Measurements from ENCODE around the gene ZNF2.
A peak's percentile ranks its signal among the peaks of the same experiment; 100 is the strongest.
"Not testable (repeated sequence)": the region's sequence is repeated elsewhere in the genome, so short reads cannot be mapped to it uniquely, and the experiment has no call there.

The ZNF2 gene

DNA sequence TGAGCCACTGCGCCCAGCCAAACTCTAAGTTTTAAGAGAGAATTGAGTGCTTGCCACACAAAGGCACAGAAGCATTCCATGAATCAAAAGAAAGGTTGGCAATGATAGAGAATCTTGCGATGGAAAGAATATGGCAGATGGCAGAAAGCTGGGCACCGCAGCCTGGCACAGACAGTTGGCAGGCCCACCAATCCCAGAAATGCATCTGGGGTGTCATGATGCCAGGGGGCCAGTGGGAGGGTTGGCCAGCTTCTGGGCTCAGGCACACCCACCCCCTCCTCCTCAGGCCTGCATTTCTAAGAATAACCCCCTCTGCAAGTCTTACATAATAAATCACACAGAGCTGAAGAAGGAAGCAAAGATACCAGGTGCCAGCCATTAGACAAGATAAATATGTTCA is 19.6 kb downstream of the ZNF2 start:
- Mint-ChIP-seq H3K4me1 (no peaks in the 10 kb centered on the region), H3K9me3 (peaks cover 9% of the 10 kb centered on the region), H3K27me3 (ENCODE audit: low read depth) (no peaks in the 10 kb centered on the region), H3K27ac (no peak overlapping the region), H3K4me3 (no peak overlapping the region), H3K36me3 (ENCODE audit: low read depth) (peaks cover 48% of the 10 kb centered on the region)
- no peak for TF ChIP-seq CTCF (IDR thresholded peaks at IDR 0.05; ENCODE audit: unreplicated experiment in 3 of 3)

DNA sequence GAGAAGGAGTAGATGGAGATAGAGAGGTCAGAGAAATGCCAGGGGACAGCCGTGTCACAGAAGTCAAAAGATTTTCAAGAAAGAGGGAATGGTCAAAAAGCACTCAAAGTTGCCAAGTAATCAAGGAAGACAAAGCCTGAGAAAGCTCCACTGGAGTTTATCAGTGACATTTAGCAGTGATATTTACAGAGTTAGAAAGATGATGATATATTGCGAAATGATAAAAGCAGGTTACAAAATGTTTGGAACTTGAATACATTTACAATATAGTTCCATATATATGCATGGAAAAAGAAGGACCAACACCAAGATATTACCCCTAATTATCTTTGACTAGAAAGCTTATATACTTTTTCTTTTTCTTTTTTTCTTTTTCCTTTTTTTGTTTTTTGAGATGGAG is 20.4 kb downstream of the ZNF2 start:
- peaks cover 1% of the 10 kb centered on the region for H3K27me3 Mint-ChIP-seq (ENCODE audit: low read depth)
- TF ChIP-seq CTCF (IDR thresholded peaks at IDR 0.05; ENCODE audit: unreplicated experiment in 3 of 3) = no peak
- no peaks in the 10 kb centered on the region for H3K4me1 Mint-ChIP-seq
- no peak overlapping the region for H3K27ac Mint-ChIP-seq
- H3K4me3 Mint-ChIP-seq = no peak overlapping the region
- H3K9me3 Mint-ChIP-seq = peaks cover 5% of the 10 kb centered on the region
- H3K36me3 Mint-ChIP-seq (ENCODE audit: low read depth) = peaks cover 40% of the 10 kb centered on the region

GRCh38 chr2:95192956-95193355 is 27.3 kb downstream of the ZNF2 start:
- not testable (repeated sequence) for H3K27ac Mint-ChIP-seq; H3K9me3 Mint-ChIP-seq; H3K36me3 Mint-ChIP-seq (ENCODE audit: low read depth); H3K4me3 Mint-ChIP-seq; H3K4me1 Mint-ChIP-seq
- H3K27me3 Mint-ChIP-seq (ENCODE audit: low read depth) = peaks cover 12% of the 10 kb centered on the region
- peak; percentile 50 to 65 (median 64) for TF ChIP-seq CTCF (IDR thresholded peaks at IDR 0.05; ENCODE audit: unreplicated experiment in 3 of 3)

GRCh38 chr2:95203911-95204310 is 38.3 kb downstream of the ZNF2 start:
- H3K27me3 Mint-ChIP-seq (ENCODE audit: low read depth) = peaks cover 10% of the 10 kb centered on the region
- peaks cover 16% of the 10 kb centered on the region for H3K36me3 Mint-ChIP-seq (ENCODE audit: low read depth)
- peaks cover 13% of the 10 kb centered on the region for H3K4me1 Mint-ChIP-seq
- H3K27ac Mint-ChIP-seq = no peak overlapping the region
- no peak for TF ChIP-seq CTCF (IDR thresholded peaks at IDR 0.05; ENCODE audit: unreplicated experiment in 3 of 3)
- H3K9me3 Mint-ChIP-seq = peaks cover 10% of the 10 kb centered on the region
- H3K4me3 Mint-ChIP-seq = no peak overlapping the region

DNA sequence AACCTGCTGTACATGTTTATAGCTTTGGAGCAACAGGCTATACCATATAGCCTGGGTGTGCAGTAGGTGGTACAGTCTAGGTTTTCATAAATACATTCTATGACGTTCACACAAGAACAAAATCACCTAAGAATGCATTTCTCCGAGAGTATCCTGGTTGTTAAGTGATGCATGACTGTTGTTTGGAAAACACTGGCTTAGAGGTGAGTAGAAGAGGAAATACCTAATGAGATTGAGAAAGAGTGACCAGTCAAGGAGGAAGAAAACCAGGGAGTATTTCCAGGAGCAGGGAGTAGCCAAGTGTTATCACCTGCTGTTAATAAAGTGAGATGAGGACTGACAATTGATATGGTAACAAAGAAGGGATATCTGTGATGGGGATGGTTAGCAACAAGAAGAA is 38.8 kb downstream of the ZNF2 start:
- no peak for TF ChIP-seq CTCF (IDR thresholded peaks at IDR 0.05; ENCODE audit: unreplicated experiment in 3 of 3)
- Mint-ChIP-seq H3K36me3 (ENCODE audit: low read depth) (peaks cover 21% of the 10 kb centered on the region), H3K4me1 (peaks cover 13% of the 10 kb centered on the region), H3K9me3 (peaks cover 15% of the 10 kb centered on the region), H3K4me3 (peak overlapping the region; percentile 14 to 63 (median 63)), H3K27me3 (ENCODE audit: low read depth) (peaks cover 7% of the 10 kb centered on the region), H3K27ac (no peak overlapping the region)

- H3K27me3 Mint-ChIP-seq (ENCODE audit: low read depth) = peaks cover 3% of the 10 kb centered on the region
- peaks cover 26% of the 10 kb centered on the region for H3K9me3 Mint-ChIP-seq
Observed at GRCh38 chr2:95206096-95206495, 40.5 kb downstream of the ZNF2 start.

More at GRCh38 chr2:95206096-95206495, 40.5 kb downstream of the ZNF2 start:
- Mint-ChIP-seq H3K36me3 (ENCODE audit: low read depth) (peaks cover 38% of the 10 kb centered on the region), H3K4me3 (peak overlapping the region; percentile 94 to 97 (median 94)), H3K27ac (peak overlapping the region; percentile 74 to 86 (median 82)), H3K4me1 (peaks cover 13% of the 10 kb centered on the region)
- no peak for TF ChIP-seq CTCF (IDR thresholded peaks at IDR 0.05; ENCODE audit: unreplicated experiment in 3 of 3)
